RKO (cell line): ENCODE data around the gene RAB10.
"Not testable (repeated sequence)": the region's sequence is repeated elsewhere in the genome, so short reads cannot be mapped to it uniquely, and the experiment has no call there.

ENCODE experiments used
- DNase-seq: peaks from one replicate; pipeline ENCODE4 v3.0.0-alpha.2; 2016; ENCODE audit warnings: low spot score

Gene RAB10

GRCh38 chr2:26033818-26034636 lies at the start of gene RAB10:
TSS of gene RAB10 (plus strand) at chr2:26034084. CDS start at chr2:26034609, 525 bp downstream.
- peak; percentile 97 for DNase-seq

DNA sequence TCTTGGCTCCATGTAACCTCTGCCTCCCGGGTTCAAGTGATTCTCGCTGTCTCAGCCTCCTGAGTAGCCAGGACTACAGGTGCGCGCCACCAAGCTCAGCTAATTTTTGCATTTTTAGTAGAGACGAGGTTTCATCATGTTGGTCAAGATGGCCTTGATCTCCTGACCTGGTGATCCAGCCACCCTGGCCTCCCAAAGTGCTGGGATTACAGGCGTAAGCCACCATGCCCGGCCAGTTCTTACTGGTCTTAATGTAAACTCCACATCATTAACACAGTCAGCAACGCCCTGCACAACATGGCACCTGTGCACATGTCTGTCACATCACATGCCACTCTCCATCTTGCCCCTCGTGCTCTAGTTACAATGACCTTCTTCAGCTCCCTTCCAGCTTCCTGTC lies 45.8 kb upstream of the RAB10 start:
- no peak for DNase-seq

DNA sequence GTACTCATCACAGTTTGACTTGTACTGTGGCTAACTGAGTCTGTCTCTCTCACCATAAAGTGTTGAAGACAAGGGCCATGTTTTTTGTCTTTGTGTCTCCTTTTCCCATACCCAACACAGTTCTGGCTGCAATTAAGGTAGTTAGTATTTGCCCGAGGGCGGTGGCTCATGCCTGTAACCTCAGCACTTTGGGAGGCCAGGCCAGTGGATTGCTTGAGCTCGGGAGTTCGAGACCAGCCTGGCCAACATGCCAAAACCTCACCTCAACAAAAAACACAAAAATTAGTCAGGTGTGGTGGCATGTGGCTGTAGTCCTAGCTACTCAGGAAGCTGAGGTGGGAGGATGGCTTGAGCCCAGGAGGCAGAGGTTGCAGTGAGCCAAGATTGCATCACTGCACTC lies 44.7 kb upstream of the RAB10 start:
- DNase-seq = no peak

GRCh38 chr2:25991965-25992364 lies 41.9 kb upstream of the RAB10 start:
- no peak for DNase-seq

DNA sequence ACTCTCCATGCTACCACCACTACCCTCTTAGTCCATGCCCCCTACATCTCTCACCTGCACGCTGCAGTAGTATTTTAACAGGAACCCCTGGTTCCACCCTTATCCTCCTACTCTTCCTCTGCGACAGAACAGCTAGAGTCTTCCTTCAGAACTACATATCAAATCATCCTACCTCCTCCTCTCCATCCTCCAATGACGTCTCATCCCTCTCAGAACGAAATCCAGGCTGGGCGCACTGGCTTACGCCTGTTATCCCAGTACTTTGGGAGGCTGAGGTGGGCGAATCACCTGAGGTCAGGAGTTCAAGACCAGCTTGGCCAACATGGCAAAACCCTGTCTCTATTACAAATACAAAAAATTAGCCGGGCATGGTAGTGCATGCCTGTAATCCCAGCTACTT lies 41.3 kb upstream of the RAB10 start:
- DNase-seq = no peak

GRCh38 chr2:25993049-25993448 lies 40.8 kb upstream of the RAB10 start:
- DNase-seq = no peak

GRCh38 chr2:25994509-25994908 lies 39.4 kb upstream of the RAB10 start:
- DNase-seq = no peak

DNA sequence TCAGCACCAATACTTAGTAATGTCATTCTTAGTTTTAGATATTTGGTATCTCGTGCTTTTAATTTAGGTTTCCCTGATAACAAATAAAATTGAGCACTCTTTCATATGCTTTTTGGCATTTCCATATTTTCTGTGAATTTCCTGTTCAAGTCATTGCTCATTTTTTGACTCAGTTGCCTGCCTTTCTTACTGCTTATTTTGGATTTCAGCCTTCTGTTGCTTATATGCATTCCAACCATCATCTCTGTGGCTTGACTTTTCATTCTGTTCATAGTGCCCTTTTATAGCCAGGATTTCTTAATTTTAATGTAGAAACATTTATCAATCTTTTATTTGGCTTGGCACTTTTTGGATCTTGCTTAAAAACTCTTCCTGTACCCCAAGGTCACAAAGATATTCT lies 37.0 kb upstream of the RAB10 start:
- no peak for DNase-seq

DNA sequence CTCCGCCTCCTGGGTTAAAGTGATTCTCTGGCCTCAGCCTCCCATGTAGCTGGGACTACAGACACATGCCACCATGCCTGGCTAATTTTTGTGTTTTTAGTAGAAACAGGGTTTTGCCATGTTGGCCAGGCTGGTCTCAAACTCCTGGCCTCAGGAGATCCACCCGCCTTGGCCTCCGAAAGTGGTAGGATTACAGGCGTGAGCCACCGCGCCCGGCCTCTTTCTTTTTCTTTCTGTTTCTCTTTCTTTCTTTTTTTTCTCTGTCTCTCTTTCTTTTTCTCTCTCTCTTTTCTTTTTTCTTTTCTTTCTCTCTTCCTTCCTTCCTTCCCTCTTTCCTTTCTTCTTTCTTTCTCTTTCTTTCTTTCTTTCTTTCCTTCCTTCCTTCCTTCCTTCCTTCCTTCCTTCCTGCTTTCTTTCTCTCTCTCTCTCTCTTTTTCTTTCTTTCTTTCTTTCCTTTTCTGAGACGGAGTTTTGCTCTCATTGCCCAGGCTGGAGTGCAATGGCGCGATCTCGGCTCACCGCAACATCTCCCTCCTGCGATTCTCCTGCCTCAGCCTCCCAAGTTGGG lies 35.0 kb upstream of the RAB10 start:
- not testable (repeated sequence) for DNase-seq

- DNase-seq = not testable (repeated sequence)
Measured at GRCh38 chr2:25999406-25999805, 34.5 kb upstream of the RAB10 start.

GRCh38 chr2:26000561-26001082 lies 33.3 kb upstream of the RAB10 start:
- DNase-seq = peak; percentile 75

DNA sequence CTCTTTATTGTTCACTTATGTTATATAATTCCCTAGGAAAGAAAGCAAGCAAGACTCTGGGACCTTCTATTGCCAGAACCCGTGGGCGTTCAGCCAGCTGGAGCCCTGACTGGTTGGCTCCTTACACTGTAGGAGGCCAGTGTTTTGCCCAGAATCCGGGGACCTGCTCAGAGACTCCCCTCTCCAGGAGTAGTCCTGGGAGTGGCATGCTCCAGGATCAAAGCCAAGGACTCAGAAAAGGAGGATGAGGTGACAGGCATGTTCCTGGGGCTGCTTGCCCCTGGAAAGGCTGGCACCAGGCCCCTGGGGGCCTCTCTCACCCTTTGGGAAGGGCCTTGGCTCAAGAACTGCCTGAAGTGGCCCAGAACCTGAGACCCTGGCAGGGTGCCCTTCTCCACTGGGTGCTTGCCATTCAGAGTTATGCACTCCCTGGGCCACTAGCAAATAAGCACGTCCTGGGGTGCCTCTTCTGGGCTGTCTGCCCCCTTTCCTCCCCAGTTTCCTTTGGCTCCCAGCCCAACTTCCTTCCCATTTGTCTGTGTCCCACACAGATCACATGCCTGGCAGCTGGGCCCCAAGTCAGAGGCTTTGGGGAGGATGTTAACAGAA lies 32.0 kb upstream of the RAB10 start:
- no peak for DNase-seq

GRCh38 chr2:26002632-26003310 lies 31.1 kb upstream of the RAB10 start:
- no peak for DNase-seq

DNA sequence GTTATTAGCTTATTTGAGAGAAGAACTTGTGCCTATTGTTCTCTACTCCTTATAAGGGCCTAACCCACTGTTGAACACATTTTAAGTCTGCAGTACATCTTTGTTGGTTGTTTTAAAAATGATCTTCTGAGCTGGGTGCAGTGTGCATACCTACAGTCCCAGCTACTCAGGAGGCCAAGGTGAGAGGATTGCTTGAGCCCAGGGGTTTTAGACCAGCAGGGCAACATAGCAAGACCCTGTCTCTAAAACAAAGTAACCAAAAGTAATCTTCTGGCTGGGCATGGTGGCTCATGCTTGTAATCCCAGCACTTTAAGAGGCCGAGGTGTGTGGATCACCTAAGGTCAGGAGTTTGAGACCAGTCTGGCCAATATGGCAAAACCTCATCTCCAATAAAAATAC lies 25.8 kb upstream of the RAB10 start:
- DNase-seq = no peak

DNA sequence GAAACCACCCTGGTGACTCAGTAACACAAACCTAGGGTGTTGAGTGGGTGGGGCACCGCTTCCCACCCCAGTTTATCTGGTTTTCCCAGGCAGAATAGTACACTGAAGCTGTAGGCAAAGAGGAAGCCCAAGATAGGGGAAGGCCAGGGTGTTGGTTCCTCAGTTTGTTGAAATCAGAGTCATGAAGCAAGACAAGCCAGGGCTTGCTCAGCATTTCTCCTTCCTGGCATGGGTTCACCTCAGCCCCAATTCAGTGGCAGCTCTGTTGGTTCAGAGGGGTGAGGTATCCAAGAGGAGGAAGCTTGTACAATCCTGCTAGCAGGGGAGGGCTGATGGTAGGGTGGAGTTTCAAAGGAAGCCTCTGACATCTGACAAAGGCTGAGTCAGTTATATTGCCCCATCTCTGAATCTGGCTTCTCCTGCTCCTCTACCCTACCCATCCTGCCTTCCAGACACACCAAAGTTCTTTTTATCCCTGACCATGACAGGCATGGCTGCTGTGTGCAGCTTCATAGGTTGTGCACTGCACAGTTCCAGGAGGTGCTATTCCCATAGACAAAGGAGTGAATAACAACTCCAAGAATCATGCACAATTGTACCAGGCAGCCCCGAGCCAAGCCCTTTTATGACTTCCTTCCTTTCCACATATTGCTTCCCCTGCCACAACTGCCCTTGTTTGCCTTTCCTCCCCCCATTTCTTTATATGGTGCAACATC lies 24.9 kb upstream of the RAB10 start:
- DNase-seq = peak; percentile 44

GRCh38 chr2:26009567-26009963 lies 24.3 kb upstream of the RAB10 start:
- DNase-seq = no peak

- no peak for DNase-seq
Measured at GRCh38 chr2:26010943-26011342, 22.9 kb upstream of the RAB10 start.

DNA sequence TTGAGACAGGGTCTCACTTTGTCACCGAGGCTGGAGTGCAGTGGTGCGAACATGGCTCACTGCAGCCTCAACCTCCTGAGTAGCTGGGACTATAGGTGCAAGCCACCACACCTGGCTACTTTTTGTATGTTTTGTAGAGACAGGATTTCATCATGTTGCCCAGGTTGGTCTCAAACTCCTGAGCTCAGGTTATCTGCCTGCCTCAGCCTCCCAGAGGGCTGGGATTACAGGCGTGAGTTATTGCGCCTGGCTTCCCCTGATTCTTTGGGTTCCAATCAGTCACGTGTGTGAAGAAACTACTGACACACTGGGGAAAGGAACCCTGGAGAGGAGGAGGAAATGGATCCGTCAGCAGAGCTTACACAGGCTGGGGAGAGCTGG lies 22.3 kb upstream of the RAB10 start:
- DNase-seq = no peak

DNA sequence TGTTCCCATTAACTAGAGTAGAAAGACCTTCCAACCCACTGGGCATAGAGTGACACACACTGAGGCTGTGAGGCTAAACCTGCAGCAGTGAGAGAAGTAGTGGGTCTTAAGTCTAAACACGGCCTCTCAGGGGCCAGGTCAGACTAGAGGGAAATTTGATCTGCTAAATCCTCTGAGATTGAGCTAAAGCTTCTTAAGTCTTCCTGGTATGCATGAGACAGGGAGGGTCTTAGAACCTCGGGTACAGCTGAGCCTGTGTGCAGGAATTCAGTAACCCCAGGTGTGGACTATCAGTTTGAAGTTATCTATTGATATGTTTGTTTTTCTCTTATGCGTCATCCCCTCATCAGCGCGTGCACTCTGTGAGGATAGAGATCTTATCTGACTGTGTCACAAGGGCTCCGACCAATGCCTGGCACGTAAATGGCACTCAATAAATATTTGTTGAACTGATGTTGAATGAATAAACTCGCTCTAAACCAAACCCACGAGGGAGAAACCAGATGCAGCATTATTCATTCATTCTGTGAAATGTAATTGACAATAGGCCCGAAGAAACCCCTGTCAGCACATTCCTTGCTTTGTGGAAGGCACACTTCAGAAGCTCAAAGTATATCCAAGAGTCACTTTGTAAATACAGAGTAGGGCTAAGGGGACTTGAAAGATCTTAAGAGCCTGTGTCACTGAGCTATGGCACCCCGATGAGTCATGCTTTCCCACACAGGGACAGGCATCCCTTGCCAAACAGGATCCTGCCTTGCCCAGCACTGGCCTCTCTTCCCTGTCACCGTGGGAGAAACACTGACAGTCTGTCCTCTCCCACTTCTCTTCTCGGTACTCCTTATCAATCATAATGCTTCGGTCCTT lies 21.7 kb upstream of the RAB10 start:
- DNase-seq = peak; percentile 55

DNA sequence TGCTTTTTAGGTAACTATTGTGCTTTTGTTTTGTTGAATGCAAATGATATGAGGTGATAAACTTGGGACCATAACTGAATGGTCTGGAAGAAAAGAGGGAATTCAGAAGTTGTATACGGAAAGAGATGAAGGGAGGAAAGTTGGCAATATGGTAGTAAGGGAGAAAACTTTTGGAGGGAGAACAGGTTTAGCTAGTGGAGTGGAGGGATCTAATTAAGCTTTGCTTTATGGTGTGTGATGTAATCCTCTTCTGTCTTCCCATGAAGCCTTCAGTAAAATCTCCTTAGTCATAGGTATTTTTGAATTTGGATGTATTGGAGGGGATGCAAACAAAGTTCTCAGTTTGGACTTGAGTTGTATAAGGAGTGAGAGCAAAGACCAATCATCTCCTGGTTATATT lies 20.2 kb upstream of the RAB10 start:
- DNase-seq = no peak
